Measurements from ENCODE around the gene RAB5B.
A peak's percentile ranks its signal among the peaks of the same experiment; 100 is the strongest.

RAB5B gene

GRCh38 chr12:55973599-55974307, at the start of gene RAB5B (continued):
- TF ChIP-seq PRDM6 (tag by site-specific recombination; IDR thresholded peaks at IDR 0.05), result no peak
- TF ChIP-seq ZNF211 (tag by site-specific recombination; IDR thresholded peaks at IDR 0.05; ENCODE audit: low read depth), result no peak
- TF ChIP-seq, protein P1, sequence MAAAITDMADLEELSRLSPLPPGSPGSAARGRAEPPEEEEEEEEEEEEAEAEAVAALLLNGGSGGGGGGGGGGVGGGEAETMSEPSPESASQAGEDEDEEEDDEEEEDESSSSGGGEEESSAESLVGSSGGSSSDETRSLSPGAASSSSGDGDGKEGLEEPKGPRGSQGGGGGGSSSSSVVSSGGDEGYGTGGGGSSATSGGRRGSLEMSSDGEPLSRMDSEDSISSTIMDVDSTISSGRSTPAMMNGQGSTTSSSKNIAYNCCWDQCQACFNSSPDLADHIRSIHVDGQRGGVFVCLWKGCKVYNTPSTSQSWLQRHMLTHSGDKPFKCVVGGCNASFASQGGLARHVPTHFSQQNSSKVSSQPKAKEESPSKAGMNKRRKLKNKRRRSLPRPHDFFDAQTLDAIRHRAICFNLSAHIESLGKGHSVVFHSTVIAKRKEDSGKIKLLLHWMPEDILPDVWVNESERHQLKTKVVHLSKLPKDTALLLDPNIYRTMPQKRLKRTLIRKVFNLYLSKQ (tag by site-specific recombination; IDR thresholded peaks at IDR 0.05; ENCODE audit: borderline replicate concordance), result no peak
- no peak for TF ChIP-seq TRIM28 (IDR thresholded peaks at IDR 0.05; ENCODE audit: borderline replicate concordance, low read length)
- TF ChIP-seq ZNF354C (tag by site-specific recombination; IDR thresholded peaks at IDR 0.05; ENCODE audit: borderline replicate concordance, low read depth), result no peak
- TF ChIP-seq ZNF112 (tag by site-specific recombination; IDR thresholded peaks at IDR 0.05), result no peak
- TF ChIP-seq KLF16 (tag by site-specific recombination; IDR thresholded peaks at IDR 0.05), result peak; percentile 77
- TF ChIP-seq, protein P2, sequence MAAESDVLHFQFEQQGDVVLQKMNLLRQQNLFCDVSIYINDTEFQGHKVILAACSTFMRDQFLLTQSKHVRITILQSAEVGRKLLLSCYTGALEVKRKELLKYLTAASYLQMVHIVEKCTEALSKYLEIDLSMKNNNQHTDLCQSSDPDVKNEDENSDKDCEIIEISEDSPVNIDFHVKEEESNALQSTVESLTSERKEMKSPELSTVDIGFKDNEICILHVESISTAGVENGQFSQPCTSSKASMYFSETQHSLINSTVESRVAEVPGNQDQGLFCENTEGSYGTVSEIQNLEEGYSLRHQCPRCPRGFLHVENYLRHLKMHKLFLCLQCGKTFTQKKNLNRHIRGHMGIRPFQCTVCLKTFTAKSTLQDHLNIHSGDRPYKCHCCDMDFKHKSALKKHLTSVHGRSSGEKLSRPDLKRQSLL (tag by site-specific recombination; IDR thresholded peaks at IDR 0.05), result peak; percentile 55; the same call in 1 of the 2 replicates
- TF ChIP-seq ZNF548 (tag by site-specific recombination; IDR thresholded peaks at IDR 0.05), result no peak
- TF ChIP-seq ZNF433 (tag by site-specific recombination; IDR thresholded peaks at IDR 0.05; ENCODE audit: low read depth), result no peak
- TF ChIP-seq, protein P3, sequence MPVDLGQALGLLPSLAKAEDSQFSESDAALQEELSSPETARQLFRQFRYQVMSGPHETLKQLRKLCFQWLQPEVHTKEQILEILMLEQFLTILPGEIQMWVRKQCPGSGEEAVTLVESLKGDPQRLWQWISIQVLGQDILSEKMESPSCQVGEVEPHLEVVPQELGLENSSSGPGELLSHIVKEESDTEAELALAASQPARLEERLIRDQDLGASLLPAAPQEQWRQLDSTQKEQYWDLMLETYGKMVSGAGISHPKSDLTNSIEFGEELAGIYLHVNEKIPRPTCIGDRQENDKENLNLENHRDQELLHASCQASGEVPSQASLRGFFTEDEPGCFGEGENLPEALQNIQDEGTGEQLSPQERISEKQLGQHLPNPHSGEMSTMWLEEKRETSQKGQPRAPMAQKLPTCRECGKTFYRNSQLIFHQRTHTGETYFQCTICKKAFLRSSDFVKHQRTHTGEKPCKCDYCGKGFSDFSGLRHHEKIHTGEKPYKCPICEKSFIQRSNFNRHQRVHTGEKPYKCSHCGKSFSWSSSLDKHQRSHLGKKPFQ (tag by site-specific recombination; IDR thresholded peaks at IDR 0.05), result no peak
- TF ChIP-seq ZBTB44 (tag by site-specific recombination; IDR thresholded peaks at IDR 0.05), result no peak
- no peak for TF ChIP-seq ZNF26 (tag by site-specific recombination; IDR thresholded peaks at IDR 0.05)
- TF ChIP-seq ZNF223 (tag by site-specific recombination; IDR thresholded peaks at IDR 0.05), result no peak
- TF ChIP-seq KLF7 (tag by site-specific recombination; IDR thresholded peaks at IDR 0.05; ENCODE audit: borderline replicate concordance), result peak; percentile 85; the same call in 1 of the 2 replicates
- TF ChIP-seq ZNF658 (tag by site-specific recombination; IDR thresholded peaks at IDR 0.05), result no peak
- no peak for TF ChIP-seq MYNN (tag by site-specific recombination; IDR thresholded peaks at IDR 0.05; ENCODE audit: borderline replicate concordance)
- TF ChIP-seq, protein P4, sequence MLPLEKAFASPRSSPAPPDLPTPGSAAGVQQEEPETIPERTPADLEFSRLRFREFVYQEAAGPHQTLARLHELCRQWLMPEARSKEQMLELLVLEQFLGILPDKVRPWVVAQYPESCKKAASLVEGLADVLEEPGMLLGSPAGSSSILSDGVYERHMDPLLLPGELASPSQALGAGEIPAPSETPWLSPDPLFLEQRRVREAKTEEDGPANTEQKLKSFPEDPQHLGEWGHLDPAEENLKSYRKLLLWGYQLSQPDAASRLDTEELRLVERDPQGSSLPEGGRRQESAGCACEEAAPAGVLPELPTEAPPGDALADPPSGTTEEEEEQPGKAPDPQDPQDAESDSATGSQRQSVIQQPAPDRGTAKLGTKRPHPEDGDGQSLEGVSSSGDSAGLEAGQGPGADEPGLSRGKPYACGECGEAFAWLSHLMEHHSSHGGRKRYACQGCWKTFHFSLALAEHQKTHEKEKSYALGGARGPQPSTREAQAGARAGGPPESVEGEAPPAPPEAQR (tag by site-specific recombination; IDR thresholded peaks at IDR 0.05), result no peak
- no peak for TF ChIP-seq ZNF423 (tag by site-specific recombination; IDR thresholded peaks at IDR 0.05)
- TF ChIP-seq MEIS1 (CRISPR knock-in tag; IDR thresholded peaks at IDR 0.05; ENCODE audit: borderline replicate concordance), result no peak
- TF ChIP-seq SALL2 (tag by site-specific recombination; IDR thresholded peaks at IDR 0.05; ENCODE audit: borderline replicate concordance), result no peak
- 0 out of 2 replicates have a peak, but pooled peaks have one; percentile 8 for TF ChIP-seq ZNF629 (tag by site-specific recombination; IDR thresholded peaks at IDR 0.05)
- TF ChIP-seq ZNF585B (tag by site-specific recombination; IDR thresholded peaks at IDR 0.05), result no peak
- peak; percentile 70 for TF ChIP-seq EGR2 (tag by site-specific recombination; IDR thresholded peaks at IDR 0.05; ENCODE audit: low read depth)
- no peak; the same call in 1 of the 2 replicates for TF ChIP-seq YY1 (tag by site-specific recombination; IDR thresholded peaks at IDR 0.05)
- TF ChIP-seq ZNF394 (tag by site-specific recombination; IDR thresholded peaks at IDR 0.05; ENCODE audit: borderline replicate concordance), result no peak
- no peak for TF ChIP-seq HOXC10 (CRISPR knock-in tag; IDR thresholded peaks at IDR 0.05)
- TF ChIP-seq SETDB1 (IDR thresholded peaks at IDR 0.05; ENCODE audit: insufficient read length, low read length), result no peak
- peak; percentile 83 for TF ChIP-seq ZFHX2 (tag by site-specific recombination; conservative IDR thresholded peaks at IDR 0.05)
